ENCODE data around the gene SLX4IP. TPM values are rescaled to one million over a fixed set of nuclear protein-coding genes. Genes with fewer than 3 reads are reported as not detected.

The SLX4IP gene
- total and polyA plus RNA-seq, 2 of the 13 experiments (the other 11 are each of a cell fraction or from before 2014, with no cell fraction given) = 3.6 to 7.3 TPM

GRCh38 chr20:10673842-10674683, 239.0 kb downstream of the SLX4IP start, which contains the start of gene JAG1 (continued):
- TF ChIP-seq PAF1 (CRISPR knock-in tag; IDR thresholded peaks at IDR 0.05) = no peak
- no peak for TF ChIP-seq FOXA1 (IDR thresholded peaks at IDR 0.05)
- no peak; the same call in 1 of the 2 replicates for TF ChIP-seq FOXA1 (CRISPR knock-in tag; IDR thresholded peaks at IDR 0.05)
- no peak; the same call in 1 of the 2 replicates for TF ChIP-seq MYPOP (CRISPR knock-in tag; IDR thresholded peaks at IDR 0.05)
- TF ChIP-seq ZNF747 (CRISPR knock-in tag; IDR thresholded peaks at IDR 0.05; ENCODE audit: borderline replicate concordance) = peak; percentile 49; the same call in 1 of the 2 replicates
- no peak for TF ChIP-seq GABPA (IDR thresholded peaks at IDR 0.05; ENCODE audit: low read depth, low read length)
- no peak; the same call in 1 of the 2 replicates for TF ChIP-seq GABPA (CRISPR knock-in tag; IDR thresholded peaks at IDR 0.05; ENCODE audit: low read depth)
- TF ChIP-seq ATAD3A (CRISPR knock-in tag; IDR thresholded peaks at IDR 0.05) = 0 out of 2 replicates have a peak, but pooled peaks have one; percentile 14
- peak; percentile 50; the same call in 1 of the 2 replicates for TF ChIP-seq ZNF225 (CRISPR knock-in tag; IDR thresholded peaks at IDR 0.05)
- TF ChIP-seq BCL6 (CRISPR knock-in tag; IDR thresholded peaks at IDR 0.05) = no peak; the same call in 1 of the 2 replicates
- no peak for TF ChIP-seq SUZ12 (IDR thresholded peaks at IDR 0.05; ENCODE audit: low read depth, low read length)
- TF ChIP-seq HNF4A (CRISPR knock-in tag; IDR thresholded peaks at IDR 0.05) = no peak
- no peak for TF ChIP-seq NPAS2 (CRISPR knock-in tag; IDR thresholded peaks at IDR 0.05; ENCODE audit: borderline replicate concordance)
- TF ChIP-seq CEBPG (CRISPR knock-in tag; IDR thresholded peaks at IDR 0.05) = peak; percentile 27; the same call in 1 of the 2 replicates
- TF ChIP-seq ZNF446 (CRISPR knock-in tag; IDR thresholded peaks at IDR 0.05) = no peak; the same call in 1 of the 2 replicates
- peak; percentile 80 for TF ChIP-seq ZNF800 (CRISPR knock-in tag; IDR thresholded peaks at IDR 0.05)
- no peak; the same call in 1 of the 2 replicates for TF ChIP-seq HDAC6 (IDR thresholded peaks at IDR 0.05; ENCODE audit: low read depth, low read length)
- TF ChIP-seq ZFP1 (CRISPR knock-in tag; IDR thresholded peaks at IDR 0.05) = 0 out of 2 replicates have a peak, but pooled peaks have one; percentile 29
- TF ChIP-seq HMGXB4 (CRISPR knock-in tag; IDR thresholded peaks at IDR 0.05; ENCODE audit: borderline replicate concordance in 1 of 2, low read depth in 1 of 2) = peak in 1 of 2 experiments; percentile 94
- TF ChIP-seq ZNF441 (CRISPR knock-in tag; IDR thresholded peaks at IDR 0.05; ENCODE audit: borderline replicate concordance) = peak; percentile 73
- no peak for TF ChIP-seq BATF2 (CRISPR knock-in tag; IDR thresholded peaks at IDR 0.05)
- no peak for TF ChIP-seq ZNF143 (CRISPR knock-in tag; IDR thresholded peaks at IDR 0.05)
- peak; percentile 73; the same call in 1 of the 2 replicates for TF ChIP-seq ZNF501 (CRISPR knock-in tag; IDR thresholded peaks at IDR 0.05)
- TF ChIP-seq ATF7 (IDR thresholded peaks at IDR 0.05) = no peak
- peak; percentile 74; the same call in 1 of the 2 replicates for TF ChIP-seq ATF7 (CRISPR knock-in tag; IDR thresholded peaks at IDR 0.05)
- TF ChIP-seq MTF2 (CRISPR knock-in tag; IDR thresholded peaks at IDR 0.05; ENCODE audit: borderline replicate concordance) = no peak
